B cell (primary cell): ENCODE measurements around the gene ANK2. TPM values are rescaled to one million over a fixed set of nuclear protein-coding genes. Genes with fewer than 3 reads are reported as not detected.

Source experiments
- ATAC-seq: fragments of 200-7000 bp; cut with Tn5 transposase; one replicate; pipeline ENCODE4 v1.10.0; 2021; ENCODE audit warnings: low read depth, mild to moderate bottlenecking, moderate number of reproducible peaks, moderate library complexity
- CTCF ChIA-PET: fragments of 350-600 bp; sonication (Branson Sonifier 250); formaldehyde crosslinking; loops from one replicate; lab custom pipeline; 2021; ENCODE audit warnings: antibody characterized with exemption, inconsistent platforms; lab: Charles Lee
- POLR2A ChIA-PET: fragments of 350-600 bp; sonication (Branson Sonifier 250); formaldehyde crosslinking; loops from one replicate; lab custom pipeline; 2021; ENCODE audit warnings: antibody characterized with exemption; lab: Charles Lee
- DNase-seq: peaks from one replicate; pipeline ENCODE4 v3.0.0; 2013
- H2AFZ ChIP-seq: 2 replicates; pipeline ENCODE4 v1.6.1; 2012; ENCODE audit warnings: mild to moderate bottlenecking, low read depth, low read length; ENCODE audit not compliant: insufficient read depth, poor library complexity, severe bottlenecking
- H3K27ac ChIP-seq, 2 donors: 1 replicate in 1 of 2; 2 replicates in 1 of 2; pipeline ENCODE4 v1.5.1; 2012 to 2013; ENCODE audit warnings: low read length in 2 of 2, mild to moderate bottlenecking in 2 of 2, moderate library complexity in 1 of 2
- H3K27me3 ChIP-seq, 4 experiments: fragments of 200-600 bp in 1 of 4; sonication (generic) in 1 of 4; replicated peaks in 1 of 4; 1 replicate in 2 of 4; 2 replicates in 2 of 4; pipeline versions ENCODE4 v1.6.1 to v1.7.0; 2013 to 2016; ENCODE audit warnings: low read length in 3 of 4, mild to moderate bottlenecking in 2 of 4, mixed read lengths in 1 of 4, moderate library complexity in 1 of 4; ENCODE audit not compliant: insufficient read depth in 4 of 4, control insufficient read depth in 3 of 4; ENCODE audit errors: control extremely low read depth in 1 of 4
- H3K36me3 ChIP-seq, 2 experiments: replicated peaks in 1 of 2; 1 replicate in 1 of 2; 2 replicates in 1 of 2; pipeline versions ENCODE4 v1.6.1 to v1.7.1; 2013; ENCODE audit warnings: low read length in 1 of 2; ENCODE audit not compliant: insufficient read depth in 2 of 2, control insufficient read depth in 1 of 2; ENCODE audit errors: control extremely low read depth in 1 of 2, extremely low read depth in 1 of 2
- H3K4me1 ChIP-seq, 2 donors: fragments of 200-600 bp in 1 of 2; sonication (generic) in 1 of 2; 1 replicate in 1 of 2; 2 replicates in 1 of 2; pipeline versions ENCODE4 v1.5.1 to v1.6.1; 2013 to 2017; ENCODE audit warnings: low read length in 2 of 2; ENCODE audit not compliant: control insufficient read depth in 2 of 2, insufficient read depth in 2 of 2
- H3K4me2 ChIP-seq: replicated peaks from 2 replicates; pipeline ENCODE3; 2012; ENCODE audit warnings: mild to moderate bottlenecking, low read depth, low read length; ENCODE audit not compliant: poor library complexity, severe bottlenecking
- H3K4me3 ChIP-seq, 5 experiments: fragments of 200-600 bp in 1 of 5; sonication (generic) in 1 of 5; 1 replicate in 3 of 5; 2 replicates in 2 of 5; pipeline versions ENCODE4 v1.5.1 to v1.7.0; 2011 to 2016; ENCODE audit warnings: low read length in 4 of 5, mild to moderate bottlenecking in 4 of 5, low read depth in 2 of 5, control low read depth in 1 of 5, moderate library complexity in 1 of 5; ENCODE audit not compliant: insufficient read depth in 1 of 5; ENCODE audit errors: control extremely low read depth in 1 of 5, extremely low read depth in 1 of 5
- H3K79me2 ChIP-seq: fragments of 200-600 bp; sonication (generic); one replicate; pipeline ENCODE4 v1.6.0; 2016; ENCODE audit warnings: low read length; ENCODE audit not compliant: control insufficient read depth, insufficient read depth
- H3K9ac ChIP-seq: fragments of 200-600 bp; sonication (generic); 2 replicates; pipeline ENCODE4 v1.6.1; 2017; ENCODE audit warnings: mild to moderate bottlenecking, low read length, moderate library complexity
- H3K9me3 ChIP-seq, 3 donors: one replicate each; pipeline versions ENCODE4 v1.6.1 to v1.7.1; 2013; ENCODE audit warnings: low read length in 2 of 3; ENCODE audit not compliant: control insufficient read depth in 2 of 3, insufficient read depth in 1 of 3; ENCODE audit errors: control extremely low read depth in 1 of 3
- H4K20me1 ChIP-seq: 2 replicates; pipeline ENCODE4 v1.6.0; 2012; ENCODE audit warnings: mild to moderate bottlenecking, low read length; ENCODE audit not compliant: insufficient read depth, control insufficient read depth, poor library complexity, severe bottlenecking
- H3K27ac Mint-ChIP-seq: one replicate; pipeline ENCODE4 v1.8.0; 2021; ENCODE audit warnings: mixed read lengths
- H3K27me3 Mint-ChIP-seq: one replicate; pipeline ENCODE4 v1.8.0; 2021; ENCODE audit warnings: mixed read lengths
- H3K4me1 Mint-ChIP-seq: one replicate; pipeline ENCODE4 v1.8.0; 2021; ENCODE audit warnings: mixed read lengths
- H3K4me3 Mint-ChIP-seq: one replicate; pipeline ENCODE4 v1.8.0; 2021; ENCODE audit warnings: mixed read lengths
- H3K9me3 Mint-ChIP-seq: one replicate; pipeline ENCODE4 v1.8.0; 2022; ENCODE audit warnings: mixed read lengths; ENCODE audit not compliant: insufficient read depth
- CTCF ChIP-seq: fragments of 200-600 bp; IDR thresholded peaks from one replicate; pipeline ENCODE4 v1.8.0; 2022; ENCODE audit warnings: antibody characterized with exemption, mild to moderate bottlenecking
- EZH2 ChIP-seq: IDR thresholded peaks from 2 replicates; pipeline ENCODE4 v1.6.1; 2012; ENCODE audit warnings: borderline replicate concordance, low read depth, mild to moderate bottlenecking, moderate library complexity, low read length; ENCODE audit not compliant: insufficient read depth, poor library complexity, severe bottlenecking
- WGBS: methylation state at CpG from one replicate; pipeline ENCODE4 v1.1.5; 2013; ENCODE audit warnings: missing lambda C conversion rate; ENCODE audit not compliant: insufficient coverage; 5-methylcytosine and 5-hydroxymethylcytosine counted together
- intact Hi-C: fragments of 100-400 bp; cut with micrococcal nuclease; formaldehyde crosslinking; loops from one replicate; pipeline ENCODE4 v1.10.0; 2022
- polyA plus RNA-seq: library from polyadenylated mRNA; depleted of rRNA; stranded (reverse); fragments of >200 nt; gene quantifications from 2 replicates; pipeline ENCODE4 v1.2.3, GENCODE V29; 2012
- total RNA-seq, 2 donors: library from RNA; stranded (reverse); fragments of 120-200 nt in 1 of 2; gene quantifications; 1 replicate in 1 of 2; 2 replicates in 1 of 2; pipeline versions ENCODE4 v1.2.3 to v1.2.4, GENCODE V29; 2013 to 2022

The ANK2 gene
- total and polyA plus RNA-seq, 2 donors (not counting 1 experiment from before 2014, with no cell fraction given): 0.16 to 3.6 TPM

GRCh38 chr4:113170805-113171468 is 121.5 kb downstream of the ANK2 start:
- CTCF ChIA-PET: no interaction called here
- POLR2A ChIA-PET: no interaction called here

GRCh38 chr4:113173126-113173792 is 123.8 kb downstream of the ANK2 start:
- Mint-ChIP-seq H3K4me3 (no peak overlapping the region), H3K27me3 (no peaks in the 10 kb centered on the region), H3K9me3 (no peaks in the 10 kb centered on the region), H3K27ac (no peak overlapping the region), H3K4me1 (no peaks in the 10 kb centered on the region)
- no peak for DNase-seq
- WGBS: 100% methylated on average over 4 of the region's 5 CpGs
- ChIA-PET CTCF (no interaction called here), POLR2A (no interaction called here)
- Histone ChIP-seq H2AFZ (no peak overlapping the region), H3K79me2 (no peaks in the 10 kb centered on the region), H3K36me3 (no peaks in the 10 kb centered on the region), H3K4me3 (no peak overlapping the region), H3K9ac (no peak overlapping the region), H3K27me3 (no peaks in the 10 kb centered on the region), H4K20me1 (no peaks in the 10 kb centered on the region), H3K4me2 (no peak overlapping the region), H3K27ac (no peak overlapping the region), H3K9me3 (peaks cover 0 to 4% (median 0%) of the 10 kb centered on the region in 3 donors), H3K4me1 (no peaks in the 10 kb centered on the region)
- intact Hi-C loops: no loop called here
- TF ChIP-seq CTCF (no peak), EZH2 (no peak)
- ATAC-seq: no peak

More at GRCh38 chr4:113170805-113171468, 121.5 kb downstream of the ANK2 start:
- no peaks in the 10 kb centered on the region for H4K20me1 ChIP-seq
- no peaks in the 10 kb centered on the region for H3K9me3 ChIP-seq
- no peaks in the 10 kb centered on the region for H3K27me3 ChIP-seq
- Mint-ChIP-seq H3K27ac (no peak overlapping the region), H3K4me3 (no peak overlapping the region), H3K4me1 (no peaks in the 10 kb centered on the region), H3K9me3 (no peaks in the 10 kb centered on the region), H3K27me3 (no peaks in the 10 kb centered on the region)
- H3K4me1 ChIP-seq: no peaks in the 10 kb centered on the region
- H3K4me3 ChIP-seq: no peak overlapping the region
- no peak overlapping the region for H2AFZ ChIP-seq
- no peak for TF ChIP-seq EZH2
- no peak overlapping the region for H3K27ac ChIP-seq
- intact Hi-C loops: no loop called here
- no peak for ATAC-seq
- no CpG with 5 or more reads among the region's 2 CpGs for WGBS
- no peaks in the 10 kb centered on the region for H3K79me2 ChIP-seq
- DNase-seq: no peak
- no peak overlapping the region for H3K9ac ChIP-seq
- no peak overlapping the region for H3K4me2 ChIP-seq
- no peaks in the 10 kb centered on the region for H3K36me3 ChIP-seq
